ENCODE data around the gene GRIK3. TPM values are rescaled to one million over a fixed set of nuclear protein-coding genes. Genes with fewer than 3 reads are reported as not detected.
A peak's percentile ranks its signal among the peaks of the same experiment; 100 is the strongest.

Gene GRIK3
- total and polyA plus RNA-seq, 4 donors: 0.03 to 0.08 (median 0.05) TPM; not detected in 1

- 69% methylated on average over 7 of the region's 7 CpGs for WGBS
- TF ChIP-seq HNF4G (IDR thresholded peaks at IDR 0.05) (no peak), YY1 (IDR thresholded peaks at IDR 0.05) (no peak), ZBTB33 (IDR thresholded peaks at IDR 0.05) (no peak), HNF4A (conservative IDR thresholded peaks at IDR 0.05) (no peak), JUND (IDR thresholded peaks at IDR 0.05) (no peak), FOXA1 (IDR thresholded peaks at IDR 0.05) (no peak), RAD21 (IDR thresholded peaks at IDR 0.05) (no peak), ATF3 (IDR thresholded peaks at IDR 0.05) (no peak), CTCF (IDR thresholded peaks at IDR 0.05; ENCODE audit: low read depth, low read length, missing input control) (no peak), SP1 (IDR thresholded peaks at IDR 0.05) (no peak)
- peak; percentile 16 for DNase-seq (ENCODE audit: low spot score)
- Histone ChIP-seq H3K9ac (ENCODE audit: low read depth in 1 of 2, low read length in 2 of 2) (no peak overlapping the region), H3K36me3 (ENCODE audit: control insufficient read depth in 4 of 4, insufficient read depth in 3 of 4, low read depth in 1 of 4, low read length in 3 of 4) (no peaks in the 10 kb centered on the region), H3K27ac (ENCODE audit: low read depth in 1 of 2, low read length in 2 of 2) (no peak overlapping the region), H3K4me1 (ENCODE audit: control insufficient read depth in 4 of 4, insufficient read depth in 4 of 4, low read length in 3 of 4) (no peaks in the 10 kb centered on the region), H3K9me3 (ENCODE audit: control insufficient read depth in 4 of 4, low read length in 3 of 4) (no peaks in the 10 kb centered on the region), H3K4me3 (ENCODE audit: low read depth in 1 of 3, low read length in 3 of 3) (no peak overlapping the region), H3K27me3 (ENCODE audit: control insufficient read depth in 4 of 4, insufficient read depth in 4 of 4, low read length in 3 of 4) (peaks cover 0 to 7% (median 1%) of the 10 kb centered on the region in 4 donors)
Measured at GRCh38 chr1:36889478-36890226, 144.7 kb downstream of the GRIK3 start.

GRCh38 chr1:36888811-36889477, 145.4 kb downstream of the GRIK3 start:
- 77% methylated on average over 7 of the region's 7 CpGs for WGBS
- TF ChIP-seq FOXA2 (IDR thresholded peaks at IDR 0.05) (no peak), MAX (IDR thresholded peaks at IDR 0.05) (no peak), NR2F2 (IDR thresholded peaks at IDR 0.05) (no peak), ATF3 (IDR thresholded peaks at IDR 0.05) (no peak), EGR1 (IDR thresholded peaks at IDR 0.05; ENCODE audit: low read depth in 2 of 2) (no peak), GABPA (IDR thresholded peaks at IDR 0.05 in 1 of 2, conservative IDR thresholded peaks at IDR 0.05 in 1 of 2) (no peak), FOXA1 (IDR thresholded peaks at IDR 0.05) (no peak), SP1 (IDR thresholded peaks at IDR 0.05) (no peak), RAD21 (IDR thresholded peaks at IDR 0.05) (no peak), ZBTB33 (IDR thresholded peaks at IDR 0.05) (no peak), HNF4A (conservative IDR thresholded peaks at IDR 0.05) (no peak), RXRA (IDR thresholded peaks at IDR 0.05) (no peak), REST (IDR thresholded peaks at IDR 0.05) (no peak), YY1 (IDR thresholded peaks at IDR 0.05) (no peak), TAF1 (conservative IDR thresholded peaks at IDR 0.05) (no peak), HNF4G (IDR thresholded peaks at IDR 0.05) (no peak), JUND (IDR thresholded peaks at IDR 0.05) (no peak)

More at GRCh38 chr1:36888811-36889477, 145.4 kb downstream of the GRIK3 start:
- peak; percentile 4 for DNase-seq (ENCODE audit: low spot score)
- no peaks in the 10 kb centered on the region for H3K4me1 ChIP-seq (ENCODE audit: control insufficient read depth in 4 of 4, insufficient read depth in 4 of 4, low read length in 3 of 4)
- H3K27me3 ChIP-seq (ENCODE audit: control insufficient read depth in 4 of 4, insufficient read depth in 4 of 4, low read length in 3 of 4): peaks cover 0 to 6% (median 1%) of the 10 kb centered on the region in 4 donors
- H3K9ac ChIP-seq (ENCODE audit: low read depth in 1 of 2, low read length in 2 of 2): no peak overlapping the region
- no peaks in the 10 kb centered on the region for H3K36me3 ChIP-seq (ENCODE audit: control insufficient read depth in 4 of 4, insufficient read depth in 3 of 4, low read depth in 1 of 4, low read length in 3 of 4)
- H3K4me3 ChIP-seq (ENCODE audit: low read depth in 1 of 3, low read length in 3 of 3): no peak overlapping the region
- H3K9me3 ChIP-seq (ENCODE audit: control insufficient read depth in 4 of 4, low read length in 3 of 4): no peaks in the 10 kb centered on the region
- no peak overlapping the region for H3K27ac ChIP-seq (ENCODE audit: low read depth in 1 of 2, low read length in 2 of 2)

All from liver (tissue), 9 donors.